ENCODE data around the gene WRAP73.

- TF ChIP-seq CTCF (IDR thresholded peaks at IDR 0.05) (no peak), POLR2A (IDR thresholded peaks at IDR 0.05) (no peak)
Measured at GRCh38 chr1:3636531-3636930, 13.4 kb downstream of the WRAP73 start.
